Lower leg skin (tissue), 4 donors: ENCODE results near the gene DOCK7. TPM values are rescaled to one million over a fixed set of nuclear protein-coding genes. Genes with fewer than 3 reads are reported as not detected.
"Not testable (repeated sequence)": the region's sequence is repeated elsewhere in the genome, so short reads cannot be mapped to it uniquely, and the experiment has no call there.

Experiments used
- DNase-seq, 2 donors: peaks; one replicate each; pipeline ENCODE4 v3.0.0-alpha.2; 2019; ENCODE audit warnings: low spot score in 2 of 2
- H3K4me3 ChIP-seq: fragments of 200-600 bp; sonication (generic); 2 replicates; pipeline ENCODE4 v1.5.1; 2017; ENCODE audit warnings: mild to moderate bottlenecking, low read depth; ENCODE audit not compliant: poor library complexity, severe bottlenecking
- POLR2A ChIP-seq, 2 donors: fragments of 450-650 bp; IDR thresholded peaks; one replicate each; pipeline ENCODE4 v1.6.1; 2016 to 2017; ENCODE audit warnings: antibody characterized with exemption in 2 of 2, mild to moderate bottlenecking in 1 of 2, moderate library complexity in 1 of 2
- WGBS, 2 donors: methylation state at CpG; one replicate each; pipeline ENCODE4 v1.1.5; 2018; 5-methylcytosine and 5-hydroxymethylcytosine counted together
- intact Hi-C: fragments of 100-400 bp; cut with DNase I; formaldehyde crosslinking; loops from one replicate; pipeline ENCODE4 v1.15.0; 2023; ENCODE audit warnings: low total_unique reads
- total RNA-seq, 4 donors: library from RNA; depleted of rRNA; stranded (reverse); fragments of >200 nt; gene quantifications; one replicate each; pipeline ENCODE4 v1.1.0, GENCODE V29; 2016
- TF ChIP-seq, protein P1 (sequence below), 3 donors: fragments of 450-650 bp; IDR thresholded peaks; one replicate each; pipeline ENCODE4 v1.5.1; 2016; ENCODE audit warnings: antibody characterized with exemption in 3 of 3, mild to moderate bottlenecking in 3 of 3, moderate library complexity in 2 of 3

The DOCK7 gene
- total RNA-seq, 4 donors from 2014 or later = 27.0 to 67.5 (median 29.4) TPM

GRCh38 chr1:62688687-62689085 is 500 bp upstream of the DOCK7 start:
- no peak for DNase-seq
- intact Hi-C loops = no loop called here
- TF ChIP-seq, protein P1, sequence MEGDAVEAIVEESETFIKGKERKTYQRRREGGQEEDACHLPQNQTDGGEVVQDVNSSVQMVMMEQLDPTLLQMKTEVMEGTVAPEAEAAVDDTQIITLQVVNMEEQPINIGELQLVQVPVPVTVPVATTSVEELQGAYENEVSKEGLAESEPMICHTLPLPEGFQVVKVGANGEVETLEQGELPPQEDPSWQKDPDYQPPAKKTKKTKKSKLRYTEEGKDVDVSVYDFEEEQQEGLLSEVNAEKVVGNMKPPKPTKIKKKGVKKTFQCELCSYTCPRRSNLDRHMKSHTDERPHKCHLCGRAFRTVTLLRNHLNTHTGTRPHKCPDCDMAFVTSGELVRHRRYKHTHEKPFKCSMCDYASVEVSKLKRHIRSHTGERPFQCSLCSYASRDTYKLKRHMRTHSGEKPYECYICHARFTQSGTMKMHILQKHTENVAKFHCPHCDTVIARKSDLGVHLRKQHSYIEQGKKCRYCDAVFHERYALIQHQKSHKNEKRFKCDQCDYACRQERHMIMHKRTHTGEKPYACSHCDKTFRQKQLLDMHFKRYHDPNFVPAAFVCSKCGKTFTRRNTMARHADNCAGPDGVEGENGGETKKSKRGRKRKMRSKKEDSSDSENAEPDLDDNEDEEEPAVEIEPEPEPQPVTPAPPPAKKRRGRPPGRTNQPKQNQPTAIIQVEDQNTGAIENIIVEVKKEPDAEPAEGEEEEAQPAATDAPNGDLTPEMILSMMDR (IDR thresholded peaks at IDR 0.05) = no peak
- TF ChIP-seq POLR2A (IDR thresholded peaks at IDR 0.05) = no peak
- peak overlapping the region; percentile 77 for H3K4me3 ChIP-seq
- 1% methylated on average over 10 of the region's 10 CpGs for WGBS, 2 donors

DNA sequence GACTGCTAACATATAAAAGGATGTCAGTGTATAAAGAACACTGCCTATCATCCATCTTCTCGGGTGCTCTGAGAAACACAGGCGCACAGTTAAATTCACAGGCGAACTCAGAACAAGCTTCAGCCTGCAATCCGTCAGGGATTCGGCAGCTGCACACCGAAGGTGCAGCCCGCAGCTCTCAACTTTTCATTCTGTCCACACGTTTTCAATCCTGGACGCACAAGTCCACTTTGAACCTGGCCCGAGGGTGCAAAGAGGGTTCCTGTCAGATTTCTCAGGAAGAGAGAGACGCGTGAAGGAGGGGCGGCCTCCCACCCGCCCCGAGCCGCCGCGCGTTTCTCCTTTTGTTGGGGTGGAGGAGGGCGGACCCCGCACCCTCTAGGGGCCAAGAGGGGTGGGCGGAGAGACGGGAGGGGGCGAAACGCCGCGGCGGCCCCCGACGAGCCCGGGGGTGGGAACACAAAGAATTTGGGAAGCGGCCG is 724 bp downstream of the DOCK7 start:
- TF ChIP-seq, protein P1 (IDR thresholded peaks at IDR 0.05) = no peak
- TF ChIP-seq POLR2A (IDR thresholded peaks at IDR 0.05) = no peak
- peak overlapping the region; percentile 77 for H3K4me3 ChIP-seq
- DNase-seq = peak; percentile 19 to 86
- WGBS, 2 donors = 0 to 1% methylated on average over 29 to 30 of the region's 33 CpGs
- intact Hi-C loops = no loop called here

- TF ChIP-seq, protein P1 (IDR thresholded peaks at IDR 0.05) = no peak
- whole genome bisulfite sequencing, 2 donors = 71 to 79% methylated on average over 7 of the region's 7 CpGs
- intact Hi-C loops = no loop called here
- no peak overlapping the region for H3K4me3 ChIP-seq
- DNase-seq = no peak
These were observed 1.4 kb downstream of the DOCK7 start for GRCh38 chr1:62686822-62687221.

- H3K4me3 ChIP-seq = no peak overlapping the region
- WGBS, 2 donors = 63 to 65% methylated on average over 3 of the region's 3 CpGs
- DNase-seq = no peak
- intact Hi-C loops = no loop called here
- TF ChIP-seq POLR2A (IDR thresholded peaks at IDR 0.05) = no peak
- TF ChIP-seq, protein P1 (IDR thresholded peaks at IDR 0.05) = no peak
These were observed 2.7 kb downstream of the DOCK7 start for GRCh38 chr1:62685431-62685859.

- no peak for DNase-seq
- intact Hi-C loops = no loop called here
- TF ChIP-seq, protein P1 (IDR thresholded peaks at IDR 0.05) = no peak
- TF ChIP-seq POLR2A (IDR thresholded peaks at IDR 0.05) = no peak
- H3K4me3 ChIP-seq = no peak overlapping the region
These were observed 5.7 kb downstream of the DOCK7 start for GRCh38 chr1:62682531-62682930.

- H3K4me3 ChIP-seq, DNase-seq: not testable (repeated sequence)
- 97 to 100% methylated on average over 2 of the region's 2 CpGs for WGBS, 2 donors
- intact Hi-C loops = loop anchor here (2.0 kb wide), 1 partner anchor 52 kb away; no protein-coding TSS in a partner anchor
These were observed 7.2 kb downstream of the DOCK7 start for GRCh38 chr1:62680992-62681391.

GRCh38 chr1:62677822-62678221 is 10.4 kb downstream of the DOCK7 start:
- WGBS, 2 donors = 87 to 98% methylated on average over 2 of the region's 2 CpGs
- intact Hi-C loops, H3K4me3 ChIP-seq, DNase-seq: not testable (repeated sequence)
